HL-60 (cell line): ENCODE measurements around the gene KLC3.

Source experiments
- DNase-seq, 2 experiments: peaks; one replicate each; pipeline ENCODE4 v3.0.0-alpha.2; 2010 to 2020; ENCODE audit warnings: low read depth in 1 of 2, low spot score in 1 of 2
- H3K27ac ChIP-seq: fragments of 250-450 bp; sonication (Bioruptor Pico); replicated peaks from 2 replicates; pipeline ENCODE4 v1.5.1; 2020; ENCODE audit warnings: mild to moderate bottlenecking, moderate library complexity
- H3K27me3 ChIP-seq: fragments of 250-450 bp; sonication (Bioruptor Pico); 2 replicates; pipeline ENCODE4 v1.5.1; 2021; ENCODE audit warnings: mild to moderate bottlenecking, moderate library complexity; ENCODE audit not compliant: insufficient read depth, poor library complexity, severe bottlenecking
- H3K4me3 ChIP-seq: replicated peaks from 2 replicates; pipeline ENCODE4 v1.5.1; 2011; ENCODE audit warnings: mild to moderate bottlenecking, control low read depth, low read length; ENCODE audit not compliant: insufficient read depth
- CTCF ChIP-seq: IDR thresholded peaks from one replicate; pipeline ENCODE4 v1.5.1; 2011; ENCODE audit warnings: low read length, control low read depth, inconsistent platforms; ENCODE audit not compliant: insufficient read depth
- GABPA ChIP-seq: IDR thresholded peaks from 2 replicates; pipeline ENCODE4 v1.6.1; 2012; ENCODE audit warnings: low read depth
- POLR2AphosphoS5 ChIP-seq: IDR thresholded peaks from 2 replicates; pipeline ENCODE4 v1.6.1; 2012; ENCODE audit warnings: low read depth
- REST ChIP-seq: IDR thresholded peaks from 2 replicates; pipeline ENCODE4 v1.6.1; 2012; ENCODE audit warnings: low read depth; ENCODE audit not compliant: insufficient replicate concordance
- SPI1 ChIP-seq: IDR thresholded peaks from 2 replicates; pipeline ENCODE4 v1.6.1; 2012; ENCODE audit warnings: low read depth, mild to moderate bottlenecking, borderline replicate concordance

Gene KLC3

GRCh38 chr19:45294291-45295029 is 46.1 kb upstream of the KLC3 start:
- no peak overlapping the region for H3K27ac ChIP-seq
- DNase-seq, result no peak
- no peak overlapping the region for H3K4me3 ChIP-seq
- TF ChIP-seq GABPA (no peak), CTCF (no peak), SPI1 (no peak), POLR2AphosphoS5 (no peak), REST (no peak)
- H3K27me3 ChIP-seq, result no peaks in the 10 kb centered on the region

GRCh38 chr19:45295873-45296272 is 44.7 kb upstream of the KLC3 start:
- TF ChIP-seq SPI1, result no peak
- TF ChIP-seq REST, result no peak
- TF ChIP-seq POLR2AphosphoS5, result no peak
- no peak for TF ChIP-seq GABPA
- TF ChIP-seq CTCF, result no peak
- no peak for DNase-seq
- H3K27ac ChIP-seq, result peak overlapping the region; percentile 7; the same call in 1 of the 2 replicates

GRCh38 chr19:45296355-45296754 is 44.2 kb upstream of the KLC3 start:
- TF ChIP-seq SPI1 (peak; percentile 39; the same call in 1 of the 2 replicates), GABPA (no peak)
- no peaks in the 10 kb centered on the region for H3K27me3 ChIP-seq
- peak; percentile 56 to 91 for DNase-seq

More at GRCh38 chr19:45295873-45296272, 44.7 kb upstream of the KLC3 start:
- H3K4me3 ChIP-seq, result no peak overlapping the region
- H3K27me3 ChIP-seq, result no peaks in the 10 kb centered on the region

GRCh38 chr19:45297674-45298073 is 42.9 kb upstream of the KLC3 start:
- H3K4me3 ChIP-seq, result no peak overlapping the region
- no peaks in the 10 kb centered on the region for H3K27me3 ChIP-seq
- DNase-seq, result no peak
- no peak for TF ChIP-seq GABPA
- TF ChIP-seq POLR2AphosphoS5, result no peak
- no peak for TF ChIP-seq REST
- no peak for TF ChIP-seq CTCF
- TF ChIP-seq SPI1, result no peak
- no peak overlapping the region for H3K27ac ChIP-seq

More at GRCh38 chr19:45296355-45296754, 44.2 kb upstream of the KLC3 start:
- Histone ChIP-seq H3K4me3 (no peak overlapping the region), H3K27ac (0 out of 2 replicates have a peak overlapping the region, but pooled peaks have one; percentile 7)
